GM23338 (cell line): ENCODE data around the gene UNC13D. TPM values are rescaled to one million over a fixed set of nuclear protein-coding genes. Genes with fewer than 3 reads are reported as not detected.

Experiments
- ATAC-seq: fragments of 200-7000 bp; cut with Tn5 transposase; 3 replicates; pipeline ENCODE4 v1.9.1; 2020
- DNase-seq: peaks from one replicate; pipeline ENCODE4 v3.0.0-alpha.2; 2015; ENCODE audit warnings: low spot score
- H2AFZ ChIP-seq: fragments of 200-600 bp; sonication (generic); 2 replicates; pipeline ENCODE4 v1.8.0; 2016; ENCODE audit warnings: antibody characterized with exemption, mild to moderate bottlenecking, moderate library complexity
- H3F3A ChIP-seq: fragments of 200-600 bp; sonication (generic); replicated peaks from 2 replicates; pipeline ENCODE4 v1.8.0; 2017; ENCODE audit warnings: antibody characterized with exemption, mixed run types, low read depth
- H3K27ac ChIP-seq: fragments of 200-600 bp; sonication (generic); 2 replicates; pipeline ENCODE4 v1.6.1; 2016; ENCODE audit warnings: low read depth
- H3K27me3 ChIP-seq: fragments of 200-600 bp; sonication (generic); 2 replicates; pipeline ENCODE4 v1.8.0; 2016; ENCODE audit warnings: mild to moderate bottlenecking, mixed run types, moderate library complexity; ENCODE audit not compliant: insufficient read depth
- H3K36me3 ChIP-seq: fragments of 200-600 bp; sonication (generic); 2 replicates; pipeline ENCODE4 v1.8.0; 2016; ENCODE audit warnings: mild to moderate bottlenecking; ENCODE audit not compliant: insufficient read depth
- H3K4me1 ChIP-seq: fragments of 200-600 bp; sonication (generic); 2 replicates; pipeline ENCODE4 v1.8.0; 2016; ENCODE audit warnings: mild to moderate bottlenecking, moderate library complexity; ENCODE audit not compliant: insufficient read depth
- H3K4me2 ChIP-seq: fragments of 200-600 bp; sonication (generic); 2 replicates; pipeline ENCODE4 v1.7.1; 2017; ENCODE audit warnings: mixed run types
- H3K4me3 ChIP-seq: fragments of 200-600 bp; sonication (generic); 2 replicates; pipeline ENCODE4 v1.6.1; 2016; ENCODE audit warnings: mixed run types
- H3K79me2 ChIP-seq: fragments of 200-600 bp; sonication (generic); replicated peaks from 2 replicates; pipeline ENCODE4 v1.8.0; 2017; ENCODE audit warnings: mild to moderate bottlenecking; ENCODE audit not compliant: insufficient read depth
- H3K9me2 ChIP-seq: fragments of 200-600 bp; sonication (generic); 2 replicates; pipeline ENCODE4 v1.8.0; 2017; ENCODE audit not compliant: insufficient read depth
- H4K20me1 ChIP-seq: fragments of 200-600 bp; sonication (generic); replicated peaks from 2 replicates; pipeline ENCODE4 v1.8.0; 2017; ENCODE audit warnings: mild to moderate bottlenecking; ENCODE audit not compliant: insufficient read depth
- H3K27ac Mint-ChIP-seq: 2 replicates; pipeline ENCODE4 v1.8.0; 2020; ENCODE audit warnings: inconsistent platforms, mild to moderate bottlenecking, moderate library complexity, mixed read lengths
- H3K27me3 Mint-ChIP-seq: 3 replicates; pipeline ENCODE4 v1.8.0; 2022; ENCODE audit warnings: low read depth, mild to moderate bottlenecking, moderate library complexity, mixed read lengths, inconsistent platforms; ENCODE audit not compliant: insufficient read depth, poor library complexity
- H3K36me3 Mint-ChIP-seq: 3 replicates; pipeline ENCODE4 v1.8.0; 2021; ENCODE audit warnings: low read depth, mild to moderate bottlenecking, inconsistent platforms, moderate library complexity, mixed read lengths
- H3K4me1 Mint-ChIP-seq: 3 replicates; pipeline ENCODE4 v1.8.0; 2020; ENCODE audit warnings: mild to moderate bottlenecking, inconsistent platforms, mixed read lengths
- H3K4me3 Mint-ChIP-seq: 3 replicates; pipeline ENCODE4 v1.8.0; 2021; ENCODE audit warnings: moderate library complexity, mild to moderate bottlenecking, inconsistent platforms, mixed read lengths
- H3K9me3 Mint-ChIP-seq: 3 replicates; pipeline ENCODE4 v1.8.0; 2020; ENCODE audit warnings: moderate library complexity, mild to moderate bottlenecking, inconsistent platforms, mixed read lengths
- CREB1 ChIP-seq: fragments of 250-450 bp; sonication (Bioruptor Pico); IDR thresholded peaks from 2 replicates; pipeline ENCODE4 v1.5.0; 2020; ENCODE audit warnings: low read depth, mild to moderate bottlenecking, moderate library complexity
- ETS1 ChIP-seq: IDR thresholded peaks from 2 replicates; pipeline ENCODE4 v1.6.1; 2016; ENCODE audit warnings: antibody characterized with exemption
- EZH2 ChIP-seq: fragments of 200-600 bp; sonication (generic); IDR thresholded peaks from one replicate; pipeline ENCODE4 v1.8.0; 2017; ENCODE audit warnings: antibody characterized with exemption, mild to moderate bottlenecking, low read depth; ENCODE audit not compliant: unreplicated experiment
- EZH2phosphoT487 ChIP-seq: fragments of 200-600 bp; sonication (generic); IDR thresholded peaks from one replicate; pipeline ENCODE4 v1.8.1; 2018; ENCODE audit warnings: antibody characterized with exemption; ENCODE audit not compliant: unreplicated experiment
- JUNB ChIP-seq: IDR thresholded peaks from one replicate; pipeline ENCODE4 v1.6.1; 2016; ENCODE audit warnings: antibody characterized with exemption; ENCODE audit not compliant: unreplicated experiment
- NANOG ChIP-seq: IDR thresholded peaks from 2 replicates; pipeline ENCODE4 v1.6.1; 2016; ENCODE audit warnings: antibody characterized with exemption, borderline replicate concordance
- POLR2AphosphoS5 ChIP-seq: IDR thresholded peaks from 2 replicates; pipeline ENCODE4 v1.6.1; 2016; ENCODE audit warnings: antibody characterized with exemption, low read depth
- REST ChIP-seq: IDR thresholded peaks from one replicate; pipeline ENCODE4 v1.6.1; 2018; ENCODE audit warnings: antibody characterized with exemption; ENCODE audit not compliant: unreplicated experiment
- STAT1 ChIP-seq: IDR thresholded peaks from one replicate; pipeline ENCODE4 v1.6.1; 2016; ENCODE audit warnings: antibody characterized with exemption; ENCODE audit not compliant: unreplicated experiment
- ZNF114 ChIP-seq: fragments of 250-450 bp; sonication (Bioruptor Pico); IDR thresholded peaks from 2 replicates; pipeline ENCODE4 v1.5.0; 2020; ENCODE audit warnings: mild to moderate bottlenecking, moderate library complexity
- ZNF331 ChIP-seq: fragments of 250-450 bp; sonication (Bioruptor Pico); IDR thresholded peaks from 2 replicates; pipeline ENCODE4 v1.5.0; 2020; ENCODE audit warnings: low read depth, mild to moderate bottlenecking, moderate library complexity
- polyA plus RNA-seq: library from polyadenylated mRNA; unstranded; fragments of >200 nt; fragmentation: Nextera tagmentation; extraction: Ambion mirVana; gene quantifications from 2 replicates; pipeline ENCODE4 v1.2.1, GENCODE V29; 2016
- total RNA-seq: library from RNA; depleted of rRNA; stranded (reverse); fragments of >200 nt; shearing (Covaris generic); gene quantifications from 2 replicates; pipeline ENCODE4 v1.2.3, GENCODE V29; 2014
- TF ChIP-seq, protein P1 (sequence below), 2 experiments: fragments of 200-600 bp in 1 of 2; sonication (generic) in 1 of 2; conservative IDR thresholded peaks; 2 replicates each; pipeline versions ENCODE4 v1.5.1 to v1.6.1; 2016 to 2017; ENCODE audit warnings: antibody characterized with exemption in 2 of 2, low read depth in 2 of 2, mild to moderate bottlenecking in 2 of 2, moderate library complexity in 1 of 2
- TF ChIP-seq, protein P2 (sequence below): fragments of 250-450 bp; sonication (Bioruptor Pico); IDR thresholded peaks from 2 replicates; pipeline ENCODE4 v1.5.0; 2020; ENCODE audit warnings: mild to moderate bottlenecking, moderate library complexity

Gene UNC13D
- total and polyA plus RNA-seq, 2 experiments from 2014 or later, result 5.9 to 10.8 TPM

GRCh38 chr17:75808549-75808904, 35.7 kb downstream of the UNC13D start:
- Histone ChIP-seq H3K27ac (0 out of 2 replicates have a peak overlapping the region, but pooled peaks have one; percentile 76), H3K4me3 (no peak overlapping the region), H3K4me1 (no peaks in the 10 kb centered on the region), H3K4me2 (no peak overlapping the region), H3K79me2 (peaks cover 28% of the 10 kb centered on the region), H3K9me2 (no peaks in the 10 kb centered on the region), H4K20me1 (peaks cover 5% of the 10 kb centered on the region), H3F3A (no peaks in the 10 kb centered on the region; the same call in 1 of the 2 replicates), H2AFZ (no peak overlapping the region), H3K27me3 (no peaks in the 10 kb centered on the region), H3K36me3 (no peaks in the 10 kb centered on the region)
- H3K36me3 Mint-ChIP-seq, result peaks cover 16% of the 10 kb centered on the region
- TF ChIP-seq POLR2AphosphoS5 (no peak), ETS1 (no peak), ZNF114 (CRISPR knock-in tag) (no peak), REST (no peak), EZH2phosphoT487 (no peak), ZNF331 (no peak), NANOG (no peak), EZH2 (no peak), JUNB (no peak), STAT1 (no peak), CREB1 (no peak)
- TF ChIP-seq, protein P1, sequence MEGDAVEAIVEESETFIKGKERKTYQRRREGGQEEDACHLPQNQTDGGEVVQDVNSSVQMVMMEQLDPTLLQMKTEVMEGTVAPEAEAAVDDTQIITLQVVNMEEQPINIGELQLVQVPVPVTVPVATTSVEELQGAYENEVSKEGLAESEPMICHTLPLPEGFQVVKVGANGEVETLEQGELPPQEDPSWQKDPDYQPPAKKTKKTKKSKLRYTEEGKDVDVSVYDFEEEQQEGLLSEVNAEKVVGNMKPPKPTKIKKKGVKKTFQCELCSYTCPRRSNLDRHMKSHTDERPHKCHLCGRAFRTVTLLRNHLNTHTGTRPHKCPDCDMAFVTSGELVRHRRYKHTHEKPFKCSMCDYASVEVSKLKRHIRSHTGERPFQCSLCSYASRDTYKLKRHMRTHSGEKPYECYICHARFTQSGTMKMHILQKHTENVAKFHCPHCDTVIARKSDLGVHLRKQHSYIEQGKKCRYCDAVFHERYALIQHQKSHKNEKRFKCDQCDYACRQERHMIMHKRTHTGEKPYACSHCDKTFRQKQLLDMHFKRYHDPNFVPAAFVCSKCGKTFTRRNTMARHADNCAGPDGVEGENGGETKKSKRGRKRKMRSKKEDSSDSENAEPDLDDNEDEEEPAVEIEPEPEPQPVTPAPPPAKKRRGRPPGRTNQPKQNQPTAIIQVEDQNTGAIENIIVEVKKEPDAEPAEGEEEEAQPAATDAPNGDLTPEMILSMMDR (conservative IDR thresholded peaks at IDR 0.05; ENCODE audit: low read depth in 2 of 2), result no peak
- TF ChIP-seq, protein P2, sequence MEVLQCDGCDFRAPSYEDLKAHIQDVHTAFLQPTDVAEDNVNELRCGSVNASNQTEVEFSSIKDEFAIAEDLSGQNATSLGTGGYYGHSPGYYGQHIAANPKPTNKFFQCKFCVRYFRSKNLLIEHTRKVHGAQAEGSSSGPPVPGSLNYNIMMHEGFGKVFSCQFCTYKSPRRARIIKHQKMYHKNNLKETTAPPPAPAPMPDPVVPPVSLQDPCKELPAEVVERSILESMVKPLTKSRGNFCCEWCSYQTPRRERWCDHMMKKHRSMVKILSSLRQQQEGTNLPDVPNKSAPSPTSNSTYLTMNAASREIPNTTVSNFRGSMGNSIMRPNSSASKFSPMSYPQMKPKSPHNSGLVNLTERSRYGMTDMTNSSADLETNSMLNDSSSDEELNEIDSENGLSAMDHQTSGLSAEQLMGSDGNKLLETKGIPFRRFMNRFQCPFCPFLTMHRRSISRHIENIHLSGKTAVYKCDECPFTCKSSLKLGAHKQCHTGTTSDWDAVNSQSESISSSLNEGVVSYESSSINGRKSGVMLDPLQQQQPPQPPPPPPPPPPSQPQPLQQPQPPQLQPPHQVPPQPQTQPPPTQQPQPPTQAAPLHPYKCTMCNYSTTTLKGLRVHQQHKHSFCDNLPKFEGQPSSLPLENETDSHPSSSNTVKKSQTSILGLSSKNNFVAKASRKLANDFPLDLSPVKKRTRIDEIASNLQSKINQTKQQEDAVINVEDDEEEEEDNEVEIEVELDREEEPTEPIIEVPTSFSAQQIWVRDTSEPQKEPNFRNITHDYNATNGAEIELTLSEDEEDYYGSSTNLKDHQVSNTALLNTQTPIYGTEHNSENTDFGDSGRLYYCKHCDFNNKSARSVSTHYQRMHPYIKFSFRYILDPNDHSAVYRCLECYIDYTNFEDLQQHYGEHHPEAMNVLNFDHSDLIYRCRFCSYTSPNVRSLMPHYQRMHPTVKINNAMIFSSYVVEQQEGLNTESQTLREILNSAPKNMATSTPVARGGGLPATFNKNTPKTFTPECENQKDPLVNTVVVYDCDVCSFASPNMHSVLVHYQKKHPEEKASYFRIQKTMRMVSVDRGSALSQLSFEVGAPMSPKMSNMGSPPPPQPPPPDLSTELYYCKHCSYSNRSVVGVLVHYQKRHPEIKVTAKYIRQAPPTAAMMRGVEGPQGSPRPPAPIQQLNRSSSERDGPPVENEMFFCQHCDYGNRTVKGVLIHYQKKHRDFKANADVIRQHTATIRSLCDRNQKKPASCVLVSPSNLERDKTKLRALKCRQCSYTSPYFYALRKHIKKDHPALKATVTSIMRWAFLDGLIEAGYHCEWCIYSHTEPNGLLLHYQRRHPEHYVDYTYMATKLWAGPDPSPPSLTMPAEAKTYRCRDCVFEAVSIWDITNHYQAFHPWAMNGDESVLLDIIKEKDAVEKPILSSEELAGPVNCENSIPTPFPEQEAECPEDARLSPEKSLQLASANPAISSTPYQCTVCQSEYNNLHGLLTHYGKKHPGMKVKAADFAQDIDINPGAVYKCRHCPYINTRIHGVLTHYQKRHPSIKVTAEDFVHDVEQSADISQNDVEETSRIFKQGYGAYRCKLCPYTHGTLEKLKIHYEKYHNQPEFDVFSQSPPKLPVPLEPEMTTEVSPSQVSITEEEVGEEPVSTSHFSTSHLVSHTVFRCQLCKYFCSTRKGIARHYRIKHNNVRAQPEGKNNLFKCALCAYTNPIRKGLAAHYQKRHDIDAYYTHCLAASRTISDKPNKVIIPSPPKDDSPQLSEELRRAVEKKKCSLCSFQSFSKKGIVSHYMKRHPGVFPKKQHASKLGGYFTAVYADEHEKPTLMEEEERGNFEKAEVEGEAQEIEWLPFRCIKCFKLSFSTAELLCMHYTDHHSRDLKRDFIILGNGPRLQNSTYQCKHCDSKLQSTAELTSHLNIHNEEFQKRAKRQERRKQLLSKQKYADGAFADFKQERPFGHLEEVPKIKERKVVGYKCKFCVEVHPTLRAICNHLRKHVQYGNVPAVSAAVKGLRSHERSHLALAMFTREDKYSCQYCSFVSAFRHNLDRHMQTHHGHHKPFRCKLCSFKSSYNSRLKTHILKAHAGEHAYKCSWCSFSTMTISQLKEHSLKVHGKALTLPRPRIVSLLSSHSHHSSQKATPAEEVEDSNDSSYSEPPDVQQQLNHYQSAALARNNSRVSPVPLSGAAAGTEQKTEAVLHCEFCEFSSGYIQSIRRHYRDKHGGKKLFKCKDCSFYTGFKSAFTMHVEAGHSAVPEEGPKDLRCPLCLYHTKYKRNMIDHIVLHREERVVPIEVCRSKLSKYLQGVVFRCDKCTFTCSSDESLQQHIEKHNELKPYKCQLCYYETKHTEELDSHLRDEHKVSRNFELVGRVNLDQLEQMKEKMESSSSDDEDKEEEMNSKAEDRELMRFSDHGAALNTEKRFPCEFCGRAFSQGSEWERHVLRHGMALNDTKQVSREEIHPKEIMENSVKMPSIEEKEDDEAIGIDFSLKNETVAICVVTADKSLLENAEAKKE (CRISPR knock-in tag), result no peak
- no peak overlapping the region for H3K27ac Mint-ChIP-seq
- no peak overlapping the region for H3K4me3 Mint-ChIP-seq
- H3K27me3 Mint-ChIP-seq, result peaks cover 15% of the 10 kb centered on the region
- no peaks in the 10 kb centered on the region; the same call in 2 of the 3 replicates for H3K9me3 Mint-ChIP-seq
- DNase-seq (no peak), ATAC-seq (no peak)
- no peaks in the 10 kb centered on the region for H3K4me1 Mint-ChIP-seq
